HG03039 (cell line): ENCODE measurements around the gene KAT6B.

Source experiments
- ATAC-seq: cut with Tn5 transposase; IDR thresholded peaks from one replicate; pipeline ENCODE4 v1.9.1; 2021; ENCODE audit warnings: mild to moderate bottlenecking, moderate library complexity; ENCODE audit not compliant: unreplicated experiment

Gene KAT6B

GRCh38 chr10:74822521-74823089 lies 3.8 kb upstream of the KAT6B start:
- ATAC-seq, result no peak

- ATAC-seq, result no peak
These were observed 2.6 kb upstream of the KAT6B start for GRCh38 chr10:74823791-74824183.

- ATAC-seq, result no peak
These were observed 2.1 kb upstream of the KAT6B start for GRCh38 chr10:74824184-74824899.

GRCh38 chr10:74824900-74825370 lies 1.5 kb upstream of the KAT6B start:
- no peak for ATAC-seq

- ATAC-seq, result peak; percentile 0
These were observed 844 bp upstream of the KAT6B start for GRCh38 chr10:74825371-74826141.

- peak; percentile 0 for ATAC-seq
These were observed 643 bp downstream of the KAT6B start for GRCh38 chr10:74827045-74827441.

GRCh38 chr10:74827694-74828093 lies 1.3 kb downstream of the KAT6B start:
- no peak for ATAC-seq

GRCh38 chr10:74828946-74829345 lies 2.5 kb downstream of the KAT6B start:
- ATAC-seq, result no peak

- ATAC-seq, result no peak
These were observed 5.2 kb downstream of the KAT6B start for GRCh38 chr10:74831518-74832120.

GRCh38 chr10:74835963-74836362 lies 9.6 kb downstream of the KAT6B start:
- ATAC-seq, result no peak

- ATAC-seq, result no peak
These were observed 10.5 kb downstream of the KAT6B start for GRCh38 chr10:74836877-74837276.

- no peak for ATAC-seq
These were observed 11.3 kb downstream of the KAT6B start for GRCh38 chr10:74837743-74838142.

GRCh38 chr10:74839708-74840107 lies 13.3 kb downstream of the KAT6B start:
- ATAC-seq, result no peak

- no peak for ATAC-seq
These were observed 15.0 kb downstream of the KAT6B start for GRCh38 chr10:74841265-74841973.

GRCh38 chr10:74842301-74842954 lies 16.0 kb downstream of the KAT6B start:
- no peak for ATAC-seq

- no peak for ATAC-seq
These were observed 20.6 kb downstream of the KAT6B start for GRCh38 chr10:74846958-74847357.

- no peak for ATAC-seq
These were observed 25.4 kb downstream of the KAT6B start for GRCh38 chr10:74851831-74852230.

- ATAC-seq, result no peak
These were observed 26.0 kb downstream of the KAT6B start for GRCh38 chr10:74852381-74852780.

- no peak for ATAC-seq
These were observed 28.2 kb downstream of the KAT6B start for GRCh38 chr10:74854610-74855009.

- ATAC-seq, result no peak
These were observed 28.6 kb downstream of the KAT6B start for GRCh38 chr10:74855027-74855426.
